Measurements from ENCODE around the gene CAMTA1. TPM values are rescaled to one million over a fixed set of nuclear protein-coding genes. Genes with fewer than 3 reads are reported as not detected.

Gene CAMTA1
- total and polyA plus RNA-seq, 9 of the 15 experiments (the other 6 are each of a cell fraction or from before 2014, with no cell fraction given): 43.9 to 161 (median 65.9) TPM

DNA sequence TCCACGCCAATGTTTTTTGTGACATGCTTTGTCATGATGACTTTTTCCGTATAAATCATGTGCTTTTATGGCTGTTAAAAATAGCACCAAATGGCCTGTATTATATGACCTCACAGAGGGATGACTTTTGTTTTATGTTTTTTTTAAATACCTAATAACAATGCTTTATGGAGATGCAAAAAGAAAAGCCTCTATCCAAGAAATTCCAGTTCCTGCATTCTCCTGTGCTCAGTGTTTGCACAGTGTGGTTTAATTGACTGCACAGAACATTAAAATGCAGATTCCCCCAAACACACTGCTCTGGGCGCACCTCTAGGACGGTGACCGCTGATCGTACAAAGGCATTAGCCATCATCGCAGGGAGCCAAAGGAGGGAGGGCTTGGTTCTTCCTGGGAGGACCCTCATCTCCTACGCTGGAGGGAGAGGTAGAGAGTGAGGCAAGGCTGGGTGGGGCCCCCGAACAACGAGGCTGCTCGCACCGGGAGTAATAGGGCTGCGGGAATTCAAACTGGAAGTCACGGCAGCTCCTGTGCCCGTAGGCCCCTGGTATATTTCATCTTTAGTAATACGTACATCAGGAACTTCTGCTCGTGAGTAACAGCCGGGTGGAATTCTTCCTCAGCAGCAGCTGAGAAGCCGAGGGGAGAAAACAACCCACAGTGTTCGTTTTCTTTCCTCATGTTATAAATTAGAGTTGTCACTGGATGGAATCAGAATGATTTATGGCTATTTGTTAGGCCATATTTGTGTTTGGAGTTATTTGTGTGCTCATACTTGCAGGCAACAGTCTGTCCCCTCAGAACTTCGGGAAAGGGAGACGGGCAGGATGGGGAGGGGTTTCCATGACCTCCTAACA lies 465.6 kb downstream of the CAMTA1 start:
- FAIRE-seq (no peak), ATAC-seq (no peak), DNase-seq (ENCODE audit: extremely low read depth in 1 of 4, low spot score in 3 of 4) (no peak)
- Histone ChIP-seq H3K4me3 (no peak overlapping the region), H3K27ac (ENCODE audit: extremely low read depth, low read depth, low read length) (no peak overlapping the region), H3K79me2 (ENCODE audit: control insufficient read depth, insufficient read depth, low read length) (no peaks in the 10 kb centered on the region), H3K4me2 (ENCODE audit: insufficient read depth, low read length) (no peak overlapping the region), H3K9me1 (ENCODE audit: control insufficient read depth, insufficient read depth, low read length) (no peaks in the 10 kb centered on the region), H4K20me1 (replicated peaks; ENCODE audit: control insufficient read depth, insufficient read depth, low read length) (peaks cover 13% of the 10 kb centered on the region; the same call in 1 of the 2 replicates), H3K27me3 (ENCODE audit: control insufficient read depth in 2 of 2, insufficient read depth in 2 of 2, low read length in 2 of 2) (peaks cover 56 to 70% of the 10 kb centered on the region in 2 experiments), H2AFZ (ENCODE audit: low read depth, low read length) (no peak overlapping the region), H3K9ac (ENCODE audit: insufficient read depth in 1 of 2, low read depth in 2 of 2, low read length in 2 of 2) (no peak overlapping the region), H3K9me3 (replicated peaks; ENCODE audit: control insufficient read depth, insufficient read depth, low read depth, low read length) (no peaks in the 10 kb centered on the region), H3K36me3 (ENCODE audit: control insufficient read depth, insufficient read depth, low read length) (no peaks in the 10 kb centered on the region), H3K4me1 (replicated peaks in 1 of 2; ENCODE audit: control insufficient read depth in 2 of 2, insufficient read depth in 2 of 2, low read length in 2 of 2) (no peaks in the 10 kb centered on the region)
- ChIA-PET CTCF (ENCODE audit: low intra/inter-chr PET ratio) (no interaction called here), POLR2A (no interaction called here)
- WGBS (ENCODE audit: insufficient coverage, low coverage, missing lambda C conversion rate): 2% methylated on average over 22 of the region's 22 CpGs
- in situ Hi-C loops (cut with MboI): no loop called here
- no TSS peak for BruUV-seq (replicated peaks)
- intact Hi-C loops (cut with micrococcal nuclease): no loop called here
- no peak for TF ChIP-seq CBX8 (IDR thresholded peaks at IDR 0.05; ENCODE audit: borderline replicate concordance, extremely low read depth, low read depth, low read length, poor library complexity, severe bottlenecking)
- TF ChIP-seq MEIS2 (IDR thresholded peaks at IDR 0.05; ENCODE audit: partially characterized antibody): peak; percentile 40
- no peak for TF ChIP-seq RAD51 (IDR thresholded peaks at IDR 0.05; ENCODE audit: borderline replicate concordance, low read depth)
- TF ChIP-seq, protein P1, sequence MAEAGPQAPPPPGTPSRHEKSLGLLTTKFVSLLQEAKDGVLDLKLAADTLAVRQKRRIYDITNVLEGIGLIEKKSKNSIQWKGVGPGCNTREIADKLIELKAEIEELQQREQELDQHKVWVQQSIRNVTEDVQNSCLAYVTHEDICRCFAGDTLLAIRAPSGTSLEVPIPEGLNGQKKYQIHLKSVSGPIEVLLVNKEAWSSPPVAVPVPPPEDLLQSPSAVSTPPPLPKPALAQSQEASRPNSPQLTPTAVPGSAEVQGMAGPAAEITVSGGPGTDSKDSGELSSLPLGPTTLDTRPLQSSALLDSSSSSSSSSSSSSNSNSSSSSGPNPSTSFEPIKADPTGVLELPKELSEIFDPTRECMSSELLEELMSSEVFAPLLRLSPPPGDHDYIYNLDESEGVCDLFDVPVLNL (CRISPR knock-in tag; IDR thresholded peaks at IDR 0.05; ENCODE audit: low read depth): no peak
- no peak for TF ChIP-seq MBD2 (IDR thresholded peaks at IDR 0.05; ENCODE audit: borderline replicate concordance, low read depth)
- TF ChIP-seq, protein P2, sequence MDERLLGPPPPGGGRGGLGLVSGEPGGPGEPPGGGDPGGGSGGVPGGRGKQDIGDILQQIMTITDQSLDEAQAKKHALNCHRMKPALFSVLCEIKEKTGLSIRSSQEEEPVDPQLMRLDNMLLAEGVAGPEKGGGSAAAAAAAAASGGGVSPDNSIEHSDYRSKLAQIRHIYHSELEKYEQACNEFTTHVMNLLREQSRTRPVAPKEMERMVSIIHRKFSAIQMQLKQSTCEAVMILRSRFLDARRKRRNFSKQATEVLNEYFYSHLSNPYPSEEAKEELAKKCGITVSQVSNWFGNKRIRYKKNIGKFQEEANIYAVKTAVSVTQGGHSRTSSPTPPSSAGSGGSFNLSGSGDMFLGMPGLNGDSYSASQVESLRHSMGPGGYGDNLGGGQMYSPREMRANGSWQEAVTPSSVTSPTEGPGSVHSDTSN (CRISPR knock-in tag; IDR thresholded peaks at IDR 0.05; ENCODE audit: low read depth): no peak
- TF ChIP-seq, protein P2 (tag; conservative IDR thresholded peaks at IDR 0.05; ENCODE audit: low read depth): peak; percentile 51
- TF ChIP-seq DPF2 (IDR thresholded peaks at IDR 0.05): no peak
- TF ChIP-seq GTF2F1 (IDR thresholded peaks at IDR 0.05; ENCODE audit: low read depth, low read length): no peak
- TF ChIP-seq RBM25 (IDR thresholded peaks at IDR 0.05; ENCODE audit: low read depth, low read length, severe bottlenecking): no peak
- no peak for TF ChIP-seq ZNF263 (CRISPR knock-in tag; IDR thresholded peaks at IDR 0.05; ENCODE audit: borderline replicate concordance)
- TF ChIP-seq HDAC8 (tag; IDR thresholded peaks at IDR 0.05): no peak
- TF ChIP-seq ZZZ3 (IDR thresholded peaks at IDR 0.05): no peak
- TF ChIP-seq, protein P3, sequence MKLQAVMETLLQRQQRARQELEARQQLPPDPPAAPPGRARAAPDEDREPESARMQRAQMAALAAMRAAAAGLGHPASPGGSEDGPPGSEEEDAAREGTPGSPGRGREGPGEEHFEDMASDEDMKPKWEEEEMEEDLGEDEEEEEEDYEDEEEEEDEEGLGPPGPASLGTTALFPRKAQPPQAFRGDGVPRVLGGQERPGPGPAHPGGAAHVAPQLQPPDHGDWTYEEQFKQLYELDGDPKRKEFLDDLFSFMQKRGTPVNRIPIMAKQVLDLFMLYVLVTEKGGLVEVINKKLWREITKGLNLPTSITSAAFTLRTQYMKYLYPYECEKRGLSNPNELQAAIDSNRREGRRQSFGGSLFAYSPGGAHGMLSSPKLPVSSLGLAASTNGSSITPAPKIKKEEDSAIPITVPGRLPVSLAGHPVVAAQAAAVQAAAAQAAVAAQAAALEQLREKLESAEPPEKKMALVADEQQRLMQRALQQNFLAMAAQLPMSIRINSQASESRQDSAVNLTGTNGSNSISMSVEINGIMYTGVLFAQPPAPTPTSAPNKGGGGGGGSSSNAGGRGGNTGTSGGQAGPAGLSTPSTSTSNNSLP (IDR thresholded peaks at IDR 0.05; ENCODE audit: borderline replicate concordance, low read depth, low read length): no peak
- no peak for TF ChIP-seq KDM1A (IDR thresholded peaks at IDR 0.05)
